Measurements from ENCODE around the gene LAMA4. TPM values are rescaled to one million over a fixed set of nuclear protein-coding genes. Genes with fewer than 3 reads are reported as not detected.

LAMA4 gene
- total RNA-seq, 1 experiment from 2014 or later, result not detected

GRCh38 chr6:112156668-112157067 lies 97.7 kb downstream of the LAMA4 start:
- no peaks in the 10 kb centered on the region for H3K27me3 ChIP-seq (ENCODE audit: low read length)
- no peaks in the 10 kb centered on the region for H3K9me2 ChIP-seq (replicated peaks; ENCODE audit: insufficient read depth, low read length)
- no peak overlapping the region for H3K4me3 ChIP-seq (ENCODE audit: low read length)
- H4K20me1 ChIP-seq (ENCODE audit: insufficient read depth, low read depth, low read length), result no peaks in the 10 kb centered on the region
- H2AFZ ChIP-seq (ENCODE audit: low read length), result no peak overlapping the region
- no peaks in the 10 kb centered on the region for H3K9me3 ChIP-seq (ENCODE audit: low read length)
- no peak overlapping the region for H3K27ac ChIP-seq (ENCODE audit: low read length)
- no peak for DNase-seq
- H3K9ac ChIP-seq (ENCODE audit: low read length), result no peak overlapping the region
- H3K4me1 ChIP-seq (ENCODE audit: low read length), result peaks cover 5% of the 10 kb centered on the region
- no peak overlapping the region for H3K4me2 ChIP-seq (ENCODE audit: low read depth, low read length, poor library complexity, severe bottlenecking)
- no peaks in the 10 kb centered on the region for H3K36me3 ChIP-seq (ENCODE audit: insufficient read depth, low read length)
- no peaks in the 10 kb centered on the region for H3K79me2 ChIP-seq (ENCODE audit: low read length)

GRCh38 chr6:112155886-112156285 lies 98.5 kb downstream of the LAMA4 start:
- no peak for DNase-seq
- no peaks in the 10 kb centered on the region for H3K9me3 ChIP-seq (ENCODE audit: low read length)
- no peaks in the 10 kb centered on the region for H3K27me3 ChIP-seq (ENCODE audit: low read length)
- H3K4me2 ChIP-seq (ENCODE audit: low read depth, low read length, poor library complexity, severe bottlenecking), result no peak overlapping the region
- H3K79me2 ChIP-seq (ENCODE audit: low read length), result no peaks in the 10 kb centered on the region
- no peak overlapping the region for H3K4me3 ChIP-seq (ENCODE audit: low read length)
- no peak overlapping the region for H2AFZ ChIP-seq (ENCODE audit: low read length)
- no peak overlapping the region for H3K27ac ChIP-seq (ENCODE audit: low read length)
- no peaks in the 10 kb centered on the region for H4K20me1 ChIP-seq (ENCODE audit: insufficient read depth, low read depth, low read length)
- H3K9me2 ChIP-seq (replicated peaks; ENCODE audit: insufficient read depth, low read length), result no peaks in the 10 kb centered on the region
- H3K36me3 ChIP-seq (ENCODE audit: insufficient read depth, low read length), result no peaks in the 10 kb centered on the region
- H3K9ac ChIP-seq (ENCODE audit: low read length), result no peak overlapping the region
- H3K4me1 ChIP-seq (ENCODE audit: low read length), result peaks cover 5% of the 10 kb centered on the region

GRCh38 chr6:112154711-112155110 lies 99.7 kb downstream of the LAMA4 start:
- no peak overlapping the region for H3K4me2 ChIP-seq (ENCODE audit: low read depth, low read length, poor library complexity, severe bottlenecking)
- no peaks in the 10 kb centered on the region for H3K36me3 ChIP-seq (ENCODE audit: insufficient read depth, low read length)
- H3K79me2 ChIP-seq (ENCODE audit: low read length), result no peaks in the 10 kb centered on the region
- H3K9me3 ChIP-seq (ENCODE audit: low read length), result no peaks in the 10 kb centered on the region
- no peaks in the 10 kb centered on the region for H3K9me2 ChIP-seq (replicated peaks; ENCODE audit: insufficient read depth, low read length)
- no peak overlapping the region for H2AFZ ChIP-seq (ENCODE audit: low read length)
- H3K4me1 ChIP-seq (ENCODE audit: low read length), result peaks cover 5% of the 10 kb centered on the region
- no peak overlapping the region for H3K9ac ChIP-seq (ENCODE audit: low read length)
- H3K4me3 ChIP-seq (ENCODE audit: low read length), result no peak overlapping the region
- H3K27ac ChIP-seq (ENCODE audit: low read length), result no peak overlapping the region
- DNase-seq, result no peak
- no peaks in the 10 kb centered on the region for H4K20me1 ChIP-seq (ENCODE audit: insufficient read depth, low read depth, low read length)
- no peaks in the 10 kb centered on the region for H3K27me3 ChIP-seq (ENCODE audit: low read length)

- Histone ChIP-seq H3K79me2 (ENCODE audit: low read length) (no peaks in the 10 kb centered on the region), H3K27ac (ENCODE audit: low read length) (no peak overlapping the region), H3K4me3 (ENCODE audit: low read length) (no peak overlapping the region), H2AFZ (ENCODE audit: low read length) (no peak overlapping the region), H4K20me1 (ENCODE audit: insufficient read depth, low read depth, low read length) (no peaks in the 10 kb centered on the region), H3K9ac (ENCODE audit: low read length) (no peak overlapping the region), H3K36me3 (ENCODE audit: insufficient read depth, low read length) (no peaks in the 10 kb centered on the region), H3K27me3 (ENCODE audit: low read length) (no peaks in the 10 kb centered on the region), H3K9me3 (ENCODE audit: low read length) (no peaks in the 10 kb centered on the region), H3K9me2 (replicated peaks; ENCODE audit: insufficient read depth, low read length) (no peaks in the 10 kb centered on the region), H3K4me1 (ENCODE audit: low read length) (peaks cover 5% of the 10 kb centered on the region), H3K4me2 (ENCODE audit: low read depth, low read length, poor library complexity, severe bottlenecking) (no peak overlapping the region)
- no peak for DNase-seq
Observed at GRCh38 chr6:112153926-112154607, 100.3 kb downstream of the LAMA4 start.

GRCh38 chr6:112150363-112150762 lies 104.0 kb downstream of the LAMA4 start:
- Histone ChIP-seq H3K4me1 (ENCODE audit: low read length) (peaks cover 5% of the 10 kb centered on the region), H3K27ac (ENCODE audit: low read length) (no peak overlapping the region), H3K9ac (ENCODE audit: low read length) (no peak overlapping the region), H4K20me1 (ENCODE audit: insufficient read depth, low read depth, low read length) (no peaks in the 10 kb centered on the region), H3K36me3 (ENCODE audit: insufficient read depth, low read length) (no peaks in the 10 kb centered on the region), H2AFZ (ENCODE audit: low read length) (no peak overlapping the region), H3K9me2 (replicated peaks; ENCODE audit: insufficient read depth, low read length) (no peaks in the 10 kb centered on the region), H3K27me3 (ENCODE audit: low read length) (no peaks in the 10 kb centered on the region), H3K4me3 (ENCODE audit: low read length) (no peak overlapping the region), H3K9me3 (ENCODE audit: low read length) (no peaks in the 10 kb centered on the region), H3K79me2 (ENCODE audit: low read length) (no peaks in the 10 kb centered on the region), H3K4me2 (ENCODE audit: low read depth, low read length, poor library complexity, severe bottlenecking) (no peak overlapping the region)
- no peak for DNase-seq

GRCh38 chr6:112149719-112150263 lies 104.6 kb downstream of the LAMA4 start:
- no peak overlapping the region for H2AFZ ChIP-seq (ENCODE audit: low read length)
- no peak overlapping the region for H3K9ac ChIP-seq (ENCODE audit: low read length)

GRCh38 chr6:112149236-112149635 lies 105.1 kb downstream of the LAMA4 start:
- no peak for DNase-seq
- Histone ChIP-seq H4K20me1 (ENCODE audit: insufficient read depth, low read depth, low read length) (no peaks in the 10 kb centered on the region), H3K79me2 (ENCODE audit: low read length) (no peaks in the 10 kb centered on the region), H3K9ac (ENCODE audit: low read length) (no peak overlapping the region), H3K4me3 (ENCODE audit: low read length) (no peak overlapping the region), H2AFZ (ENCODE audit: low read length) (no peak overlapping the region), H3K4me1 (ENCODE audit: low read length) (peaks cover 5% of the 10 kb centered on the region), H3K4me2 (ENCODE audit: low read depth, low read length, poor library complexity, severe bottlenecking) (no peak overlapping the region), H3K9me3 (ENCODE audit: low read length) (no peaks in the 10 kb centered on the region), H3K36me3 (ENCODE audit: insufficient read depth, low read length) (no peaks in the 10 kb centered on the region), H3K27me3 (ENCODE audit: low read length) (no peaks in the 10 kb centered on the region), H3K9me2 (replicated peaks; ENCODE audit: insufficient read depth, low read length) (no peaks in the 10 kb centered on the region), H3K27ac (ENCODE audit: low read length) (no peak overlapping the region)

More at GRCh38 chr6:112149719-112150263, 104.6 kb downstream of the LAMA4 start:
- peaks cover 5% of the 10 kb centered on the region for H3K4me1 ChIP-seq (ENCODE audit: low read length)
- no peak overlapping the region for H3K4me2 ChIP-seq (ENCODE audit: low read depth, low read length, poor library complexity, severe bottlenecking)
- H4K20me1 ChIP-seq (ENCODE audit: insufficient read depth, low read depth, low read length), result no peaks in the 10 kb centered on the region
- H3K9me3 ChIP-seq (ENCODE audit: low read length), result no peaks in the 10 kb centered on the region
- no peaks in the 10 kb centered on the region for H3K9me2 ChIP-seq (replicated peaks; ENCODE audit: insufficient read depth, low read length)
- H3K27ac ChIP-seq (ENCODE audit: low read length), result no peak overlapping the region
- H3K4me3 ChIP-seq (ENCODE audit: low read length), result no peak overlapping the region
- no peak for DNase-seq
- H3K27me3 ChIP-seq (ENCODE audit: low read length), result no peaks in the 10 kb centered on the region
- no peaks in the 10 kb centered on the region for H3K36me3 ChIP-seq (ENCODE audit: insufficient read depth, low read length)
- H3K79me2 ChIP-seq (ENCODE audit: low read length), result no peaks in the 10 kb centered on the region

GRCh38 chr6:112148103-112148502 lies 106.3 kb downstream of the LAMA4 start:
- H3K4me1 ChIP-seq (ENCODE audit: low read length), result peaks cover 5% of the 10 kb centered on the region
- no peak overlapping the region for H3K4me3 ChIP-seq (ENCODE audit: low read length)
- no peak overlapping the region for H3K4me2 ChIP-seq (ENCODE audit: low read depth, low read length, poor library complexity, severe bottlenecking)
- no peaks in the 10 kb centered on the region for H3K79me2 ChIP-seq (ENCODE audit: low read length)
- no peak for DNase-seq
- no peak overlapping the region for H3K27ac ChIP-seq (ENCODE audit: low read length)
- H4K20me1 ChIP-seq (ENCODE audit: insufficient read depth, low read depth, low read length), result no peaks in the 10 kb centered on the region
- H3K9ac ChIP-seq (ENCODE audit: low read length), result no peak overlapping the region
- no peaks in the 10 kb centered on the region for H3K36me3 ChIP-seq (ENCODE audit: insufficient read depth, low read length)
- H3K9me3 ChIP-seq (ENCODE audit: low read length), result no peaks in the 10 kb centered on the region
- H3K27me3 ChIP-seq (ENCODE audit: low read length), result no peaks in the 10 kb centered on the region
- H2AFZ ChIP-seq (ENCODE audit: low read length), result no peak overlapping the region
- H3K9me2 ChIP-seq (replicated peaks; ENCODE audit: insufficient read depth, low read length), result no peaks in the 10 kb centered on the region
